K562 (cell line): ENCODE data around the gene ZKSCAN4. TPM values are rescaled to one million over a fixed set of nuclear protein-coding genes. Genes with fewer than 3 reads are reported as not detected.

Experiments
- BHLHE40 ChIP-seq: IDR thresholded peaks from 2 replicates; pipeline ENCODE4 v1.6.1; 2011; ENCODE audit warnings: low read length, improper control_type of control experiment
- ETV5 ChIP-seq: sonication (generic); formaldehyde crosslinking; IDR thresholded peaks from 2 replicates; pipeline ENCODE4 v1.4.0; 2020; ENCODE audit warnings: low read depth, mild to moderate bottlenecking, missing genetic modification reagents
- HSF4 ChIP-seq: fragments of 250-450 bp; sonication (Bioruptor Pico); IDR thresholded peaks from 2 replicates; pipeline ENCODE4 v2.1.2; 2022; ENCODE audit warnings: mild to moderate bottlenecking, moderate library complexity, borderline replicate concordance
- MECOM ChIP-seq: fragments of 250-450 bp; sonication (Bioruptor Pico); IDR thresholded peaks from 2 replicates; pipeline ENCODE4 v1.8.0; 2022; ENCODE audit warnings: inconsistent platforms
- MYBL2 ChIP-seq, 2 experiments: fragments of 450-650 bp in 1 of 2; sonication (generic) in 1 of 2; formaldehyde crosslinking in 1 of 2; IDR thresholded peaks; 2 replicates each; pipeline versions ENCODE4 v1.6.1 to v1.8.1; 2017 to 2022; ENCODE audit warnings: borderline replicate concordance in 1 of 2, inconsistent platforms in 1 of 2, low read depth in 1 of 2, mild to moderate bottlenecking in 1 of 2, missing genetic modification reagents in 1 of 2, moderate library complexity in 1 of 2
- NR1H2 ChIP-seq: sonication (generic); formaldehyde crosslinking; IDR thresholded peaks from 2 replicates; pipeline ENCODE4 v1.4.0; 2020; ENCODE audit warnings: mild to moderate bottlenecking, missing genetic modification reagents
- POLR3A ChIP-seq: IDR thresholded peaks from 2 replicates; pipeline ENCODE4 v1.6.1; 2011; ENCODE audit warnings: borderline replicate concordance, mild to moderate bottlenecking, moderate library complexity; ENCODE audit not compliant: insufficient read length, insufficient read depth; ENCODE audit errors: extremely low read depth
- SFPQ ChIP-seq: fragments of 200-400 bp; formaldehyde crosslinking; IDR thresholded peaks from 2 replicates; pipeline ENCODE4 v1.6.1; 2017; ENCODE audit warnings: mild to moderate bottlenecking, low read depth, low read length, moderate library complexity
- SLC30A9 ChIP-seq: fragments of 250-450 bp; sonication (Bioruptor Pico); IDR thresholded peaks from 2 replicates; pipeline ENCODE4 v1.8.0; 2022; ENCODE audit warnings: mild to moderate bottlenecking, moderate library complexity
- SMARCA4 ChIP-seq: fragments of 450-650 bp; IDR thresholded peaks from 2 replicates; pipeline ENCODE4 v1.6.1; 2016
- SNIP1 ChIP-seq: fragments of 450-650 bp; IDR thresholded peaks from 2 replicates; pipeline ENCODE4 v1.7.1; 2017; ENCODE audit warnings: low read depth, mild to moderate bottlenecking
- SP2 ChIP-seq: IDR thresholded peaks from 2 replicates; pipeline ENCODE4 v1.6.1; 2011; ENCODE audit warnings: mild to moderate bottlenecking, low read depth, low read length, moderate library complexity; ENCODE audit not compliant: poor library complexity, severe bottlenecking; ENCODE audit errors: extremely low read depth
- TEAD2 ChIP-seq: fragments of 450-650 bp; IDR thresholded peaks from 2 replicates; pipeline ENCODE4 v1.6.1; 2016; ENCODE audit warnings: missing genetic modification characterization, control low read depth, missing compliant biosample characterization
- TRIM28 ChIP-seq: fragments of 450-650 bp; IDR thresholded peaks from 2 replicates; pipeline ENCODE4 v1.6.1; 2017
- ZNF124 ChIP-seq: sonication (generic); formaldehyde crosslinking; IDR thresholded peaks from 2 replicates; pipeline ENCODE4 v1.8.1; 2022; ENCODE audit warnings: missing genetic modification reagents
- polyA plus RNA-seq, 8 experiments: library from polyadenylated mRNA; depleted of rRNA in 4 of 8; stranded (reverse) in 5 of 8; unstranded in 3 of 8; fragments of >200 nt; fragmentation: Nextera tagmentation in 2 of 8; fragmentation: Illumina TruSeq in 1 of 8; extraction: Ambion mirVana in 2 of 8; extraction: Trizol in 1 of 8; gene quantifications; 2 replicates each; pipeline versions ENCODE4 v1.2.1 to v1.2.3, GENCODE V29; 2011 to 2014; ENCODE audit warnings: inconsistent platforms in 1 of 8, missing spikeins in 1 of 8
- total RNA-seq, 7 experiments: library from RNA; depleted of rRNA in 6 of 7; stranded (reverse); fragments of >200 nt in 6 of 7; fragmentation: Illumina TruSeq in 2 of 7; extraction: Trizol in 2 of 7; gene quantifications; 2 replicates each; pipeline versions ENCODE4 v1.2.1 to v1.2.3, GENCODE V29; 2011 to 2021; ENCODE audit warnings: low replicate concordance in 1 of 7
- TF ChIP-seq, protein P1 (sequence below): IDR thresholded peaks from 3 replicates; pipeline ENCODE4 v1.6.1; 2011; ENCODE audit warnings: borderline replicate concordance, mild to moderate bottlenecking; ENCODE audit not compliant: insufficient read length, insufficient read depth
- TF ChIP-seq, protein P2 (sequence below): fragments of 250-450 bp; sonication (Bioruptor Pico); IDR thresholded peaks from 2 replicates; pipeline ENCODE4 v1.5.0; 2021; ENCODE audit warnings: mild to moderate bottlenecking, borderline replicate concordance
- TF ChIP-seq, protein P3 (sequence below), 2 experiments: fragments of 450-650 bp in 1 of 2; IDR thresholded peaks; 2 replicates each; pipeline ENCODE4 v1.6.1; 2011 to 2017; ENCODE audit warnings: low read depth in 2 of 2, antibody characterized with exemption in 1 of 2, borderline replicate concordance in 1 of 2, low read length in 1 of 2, mild to moderate bottlenecking in 1 of 2, mixed read lengths in 1 of 2; ENCODE audit not compliant: control insufficient read depth in 1 of 2

The ZKSCAN4 gene
- total and polyA plus RNA-seq, 9 of the 15 experiments (the other 6 are each of a cell fraction or from before 2014, with no cell fraction given), result 1.2 to 5.3 (median 4.7) TPM

GRCh38 chr6:28212510-28213212 is 39.4 kb downstream of the ZKSCAN4 start (continued):
- TF ChIP-seq MYBL2 (IDR thresholded peaks at IDR 0.05; ENCODE audit: low read depth) (no peak), MYBL2 (CRISPR knock-in tag; IDR thresholded peaks at IDR 0.05; ENCODE audit: borderline replicate concordance) (no peak), SMARCA4 (no peak), TEAD2 (no peak), ZNF124 (CRISPR knock-in tag) (no peak), POLR3A (peak; percentile 100), BHLHE40 (peak; percentile 62), MECOM (no peak), NR1H2 (CRISPR knock-in tag) (peak; percentile 47; the same call in 1 of the 2 replicates), SP2 (no peak), ETV5 (CRISPR knock-in tag) (0 out of 2 replicates have a peak, but pooled peaks have one; percentile 22), HSF4 (CRISPR knock-in tag) (no peak), SFPQ (no peak), SNIP1 (no peak), TRIM28 (no peak), SLC30A9 (CRISPR knock-in tag) (no peak)
- TF ChIP-seq, protein P1, sequence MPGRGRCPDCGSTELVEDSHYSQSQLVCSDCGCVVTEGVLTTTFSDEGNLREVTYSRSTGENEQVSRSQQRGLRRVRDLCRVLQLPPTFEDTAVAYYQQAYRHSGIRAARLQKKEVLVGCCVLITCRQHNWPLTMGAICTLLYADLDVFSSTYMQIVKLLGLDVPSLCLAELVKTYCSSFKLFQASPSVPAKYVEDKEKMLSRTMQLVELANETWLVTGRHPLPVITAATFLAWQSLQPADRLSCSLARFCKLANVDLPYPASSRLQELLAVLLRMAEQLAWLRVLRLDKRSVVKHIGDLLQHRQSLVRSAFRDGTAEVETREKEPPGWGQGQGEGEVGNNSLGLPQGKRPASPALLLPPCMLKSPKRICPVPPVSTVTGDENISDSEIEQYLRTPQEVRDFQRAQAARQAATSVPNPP, result no peak
- TF ChIP-seq, protein P2, sequence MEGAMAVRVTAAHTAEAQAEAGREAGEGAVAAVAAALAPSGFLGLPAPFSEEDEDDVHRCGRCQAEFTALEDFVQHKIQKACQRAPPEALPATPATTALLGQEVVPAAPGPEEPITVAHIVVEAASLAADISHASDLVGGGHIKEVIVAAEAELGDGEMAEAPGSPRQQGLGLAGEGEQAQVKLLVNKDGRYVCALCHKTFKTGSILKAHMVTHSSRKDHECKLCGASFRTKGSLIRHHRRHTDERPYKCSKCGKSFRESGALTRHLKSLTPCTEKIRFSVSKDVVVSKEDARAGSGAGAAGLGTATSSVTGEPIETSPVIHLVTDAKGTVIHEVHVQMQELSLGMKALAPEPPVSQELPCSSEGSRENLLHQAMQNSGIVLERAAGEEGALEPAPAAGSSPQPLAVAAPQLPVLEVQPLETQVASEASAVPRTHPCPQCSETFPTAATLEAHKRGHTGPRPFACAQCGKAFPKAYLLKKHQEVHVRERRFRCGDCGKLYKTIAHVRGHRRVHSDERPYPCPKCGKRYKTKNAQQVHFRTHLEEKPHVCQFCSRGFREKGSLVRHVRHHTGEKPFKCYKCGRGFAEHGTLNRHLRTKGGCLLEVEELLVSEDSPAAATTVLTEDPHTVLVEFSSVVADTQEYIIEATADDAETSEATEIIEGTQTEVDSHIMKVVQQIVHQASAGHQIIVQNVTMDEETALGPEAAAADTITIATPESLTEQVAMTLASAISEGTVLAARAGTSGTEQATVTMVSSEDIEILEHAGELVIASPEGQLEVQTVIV, result no peak
- TF ChIP-seq, protein P3, sequence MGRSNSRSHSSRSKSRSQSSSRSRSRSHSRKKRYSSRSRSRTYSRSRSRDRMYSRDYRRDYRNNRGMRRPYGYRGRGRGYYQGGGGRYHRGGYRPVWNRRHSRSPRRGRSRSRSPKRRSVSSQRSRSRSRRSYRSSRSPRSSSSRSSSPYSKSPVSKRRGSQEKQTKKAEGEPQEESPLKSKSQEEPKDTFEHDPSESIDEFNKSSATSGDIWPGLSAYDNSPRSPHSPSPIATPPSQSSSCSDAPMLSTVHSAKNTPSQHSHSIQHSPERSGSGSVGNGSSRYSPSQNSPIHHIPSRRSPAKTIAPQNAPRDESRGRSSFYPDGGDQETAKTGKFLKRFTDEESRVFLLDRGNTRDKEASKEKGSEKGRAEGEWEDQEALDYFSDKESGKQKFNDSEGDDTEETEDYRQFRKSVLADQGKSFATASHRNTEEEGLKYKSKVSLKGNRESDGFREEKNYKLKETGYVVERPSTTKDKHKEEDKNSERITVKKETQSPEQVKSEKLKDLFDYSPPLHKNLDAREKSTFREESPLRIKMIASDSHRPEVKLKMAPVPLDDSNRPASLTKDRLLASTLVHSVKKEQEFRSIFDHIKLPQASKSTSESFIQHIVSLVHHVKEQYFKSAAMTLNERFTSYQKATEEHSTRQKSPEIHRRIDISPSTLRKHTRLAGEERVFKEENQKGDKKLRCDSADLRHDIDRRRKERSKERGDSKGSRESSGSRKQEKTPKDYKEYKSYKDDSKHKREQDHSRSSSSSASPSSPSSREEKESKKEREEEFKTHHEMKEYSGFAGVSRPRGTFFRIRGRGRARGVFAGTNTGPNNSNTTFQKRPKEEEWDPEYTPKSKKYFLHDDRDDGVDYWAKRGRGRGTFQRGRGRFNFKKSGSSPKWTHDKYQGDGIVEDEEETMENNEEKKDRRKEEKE (IDR thresholded peaks at IDR 0.05; ENCODE audit: borderline replicate concordance in 1 of 2, control insufficient read depth in 1 of 2, low read depth in 2 of 2, low read length in 1 of 2), result peak in 1 of 2 experiments; percentile 63; a peak in 2 of 4 replicates
